ENCODE measurements around the gene GPR142. TPM values are rescaled to one million over a fixed set of nuclear protein-coding genes. Genes with fewer than 3 reads are reported as not detected.

GPR142 gene
- total and polyA plus RNA-seq, 2 donors from 2014 or later, result not detected

- Histone ChIP-seq H3K9me3 (ENCODE audit: control insufficient read depth in 2 of 3, insufficient read depth in 1 of 3, low read length in 3 of 3) (no peaks in the 10 kb centered on the region), H3K36me3 (ENCODE audit: control insufficient read depth in 2 of 3, insufficient read depth in 3 of 3, low read length in 3 of 3) (no peaks in the 10 kb centered on the region), H3K4me1 (ENCODE audit: control insufficient read depth in 2 of 3, insufficient read depth in 2 of 3, low read depth in 1 of 3, low read length in 3 of 3) (no peaks in the 10 kb centered on the region), H3K27me3 (ENCODE audit: control insufficient read depth, insufficient read depth, low read length) (no peaks in the 10 kb centered on the region), H3K27ac (ENCODE audit: low read depth in 2 of 2, low read length in 2 of 2) (no peak overlapping the region), H3K9ac (ENCODE audit: low read length in 3 of 3) (no peak overlapping the region), H3K4me3 (ENCODE audit: low read length in 3 of 3) (no peak overlapping the region)
- no peak for TF ChIP-seq CTCF (IDR thresholded peaks at IDR 0.05; ENCODE audit: borderline replicate concordance, extremely low read depth, insufficient read depth)
- DNase-seq (no peak), FAIRE-seq (no peak)
- intact Hi-C loops (cut with DNase I), result no loop called here
These were observed 23.6 kb upstream of the GPR142 start for GRCh38 chr17:74343526-74344284.

GRCh38 chr17:74344658-74345057, 22.6 kb upstream of the GPR142 start:
- TF ChIP-seq CTCF (IDR thresholded peaks at IDR 0.05; ENCODE audit: borderline replicate concordance, extremely low read depth, insufficient read depth), result no peak
- intact Hi-C loops (cut with DNase I), result no loop called here
- no peak overlapping the region for H3K4me3 ChIP-seq (ENCODE audit: low read length in 3 of 3)
- no peak overlapping the region for H3K27ac ChIP-seq (ENCODE audit: low read depth in 2 of 2, low read length in 2 of 2)
- H3K36me3 ChIP-seq (ENCODE audit: control insufficient read depth in 2 of 3, insufficient read depth in 3 of 3, low read length in 3 of 3), result no peaks in the 10 kb centered on the region
- H3K9me3 ChIP-seq (ENCODE audit: control insufficient read depth in 2 of 3, insufficient read depth in 1 of 3, low read length in 3 of 3), result no peaks in the 10 kb centered on the region
- FAIRE-seq (no peak), DNase-seq (no peak)
- H3K27me3 ChIP-seq (ENCODE audit: control insufficient read depth, insufficient read depth, low read length), result no peaks in the 10 kb centered on the region
- no peaks in the 10 kb centered on the region for H3K4me1 ChIP-seq (ENCODE audit: control insufficient read depth in 2 of 3, insufficient read depth in 2 of 3, low read depth in 1 of 3, low read length in 3 of 3)
- H3K9ac ChIP-seq (ENCODE audit: low read length in 3 of 3), result no peak overlapping the region

- no peak overlapping the region for H3K27ac ChIP-seq (ENCODE audit: low read depth in 2 of 2, low read length in 2 of 2)
- H3K9me3 ChIP-seq (ENCODE audit: control insufficient read depth in 2 of 3, insufficient read depth in 1 of 3, low read length in 3 of 3), result no peaks in the 10 kb centered on the region
- H3K27me3 ChIP-seq (ENCODE audit: control insufficient read depth, insufficient read depth, low read length), result no peaks in the 10 kb centered on the region
- no peak overlapping the region for H3K4me3 ChIP-seq (ENCODE audit: low read length in 3 of 3)
- intact Hi-C loops (cut with DNase I), result no loop called here
- TF ChIP-seq CTCF (IDR thresholded peaks at IDR 0.05; ENCODE audit: borderline replicate concordance, extremely low read depth, insufficient read depth), result no peak
- no peaks in the 10 kb centered on the region for H3K4me1 ChIP-seq (ENCODE audit: control insufficient read depth in 2 of 3, insufficient read depth in 2 of 3, low read depth in 1 of 3, low read length in 3 of 3)
- DNase-seq (no peak), FAIRE-seq (no peak)
- no peak overlapping the region for H3K9ac ChIP-seq (ENCODE audit: low read length in 3 of 3)
- H3K36me3 ChIP-seq (ENCODE audit: control insufficient read depth in 2 of 3, insufficient read depth in 3 of 3, low read length in 3 of 3), result no peaks in the 10 kb centered on the region
These were observed 21.7 kb upstream of the GPR142 start for GRCh38 chr17:74345433-74346241.

All from kidney (tissue), 14 donors.